Loucy (cell line): ENCODE measurements around the gene LMF1.

Source experiments
- H2AFZ ChIP-seq: fragments of 200-600 bp; sonication (generic); 2 replicates; pipeline ENCODE4 v1.6.0; 2016; ENCODE audit warnings: antibody characterized with exemption, mild to moderate bottlenecking, low read length, moderate library complexity
- H3F3A ChIP-seq: fragments of 200-600 bp; 2 replicates; pipeline ENCODE4 v1.6.0; 2016; ENCODE audit warnings: antibody characterized with exemption, low read depth, mild to moderate bottlenecking
- H3K27me3 ChIP-seq: fragments of 200-600 bp; sonication (generic); 2 replicates; pipeline ENCODE4 v1.6.1; 2014; ENCODE audit warnings: low read length, mild to moderate bottlenecking; ENCODE audit not compliant: insufficient read depth, poor library complexity, severe bottlenecking
- H3K36me3 ChIP-seq: fragments of 200-600 bp; sonication (generic); 2 replicates; pipeline ENCODE4 v1.6.1; 2016; ENCODE audit warnings: low read length; ENCODE audit not compliant: insufficient read depth
- H3K4me1 ChIP-seq: fragments of 200-600 bp; sonication (generic); 2 replicates; pipeline ENCODE4 v1.5.1; 2014; ENCODE audit warnings: low read length, mild to moderate bottlenecking; ENCODE audit not compliant: insufficient read depth, poor library complexity, severe bottlenecking
- H3K4me2 ChIP-seq: fragments of 200-600 bp; sonication (generic); 2 replicates; pipeline ENCODE4 v1.6.0; 2014; ENCODE audit warnings: antibody characterized with exemption, low read length, low read depth, mild to moderate bottlenecking; ENCODE audit not compliant: poor library complexity, severe bottlenecking
- H3K4me3 ChIP-seq: fragments of 200-600 bp; sonication (generic); 2 replicates; pipeline ENCODE4 v1.5.1; 2014; ENCODE audit warnings: low read length, mild to moderate bottlenecking, mixed read lengths; ENCODE audit not compliant: poor library complexity, severe bottlenecking
- H3K79me2 ChIP-seq: fragments of 200-600 bp; sonication (generic); 2 replicates; pipeline ENCODE4 v1.6.1; 2014; ENCODE audit warnings: low read length; ENCODE audit not compliant: insufficient read depth
- H3K9ac ChIP-seq: fragments of 200-600 bp; sonication (generic); 2 replicates; pipeline ENCODE4 v1.6.0; 2014; ENCODE audit warnings: mild to moderate bottlenecking, low read depth, low read length, moderate library complexity; ENCODE audit not compliant: poor library complexity, severe bottlenecking
- H3K9me2 ChIP-seq: fragments of 200-600 bp; sonication (generic); replicated peaks from 2 replicates; pipeline ENCODE4 v1.6.1; 2016; ENCODE audit warnings: low read depth, low read length, mixed read lengths
- H3K9me3 ChIP-seq: fragments of 200-600 bp; sonication (generic); 2 replicates; pipeline ENCODE4 v1.6.1; 2014; ENCODE audit warnings: mild to moderate bottlenecking, antibody characterized with exemption, low read length, low read depth; ENCODE audit not compliant: insufficient read depth
- H4K20me1 ChIP-seq: fragments of 200-600 bp; sonication (generic); 2 replicates; pipeline ENCODE4 v1.6.0; 2014; ENCODE audit warnings: antibody characterized with exemption, low read length, mild to moderate bottlenecking; ENCODE audit not compliant: insufficient read depth, poor library complexity, severe bottlenecking
- EZH2phosphoT487 ChIP-seq: fragments of 200-600 bp; IDR thresholded peaks from 2 replicates; pipeline ENCODE4 v1.6.1; 2018; ENCODE audit warnings: antibody characterized with exemption, mild to moderate bottlenecking, moderate library complexity, borderline replicate concordance
- TF ChIP-seq, protein P1 (sequence below): fragments of 200-600 bp; sonication (generic); conservative IDR thresholded peaks from 2 replicates; pipeline ENCODE4 v1.5.1; 2014; ENCODE audit warnings: mild to moderate bottlenecking, antibody characterized with exemption, low read length

Gene LMF1

DNA sequence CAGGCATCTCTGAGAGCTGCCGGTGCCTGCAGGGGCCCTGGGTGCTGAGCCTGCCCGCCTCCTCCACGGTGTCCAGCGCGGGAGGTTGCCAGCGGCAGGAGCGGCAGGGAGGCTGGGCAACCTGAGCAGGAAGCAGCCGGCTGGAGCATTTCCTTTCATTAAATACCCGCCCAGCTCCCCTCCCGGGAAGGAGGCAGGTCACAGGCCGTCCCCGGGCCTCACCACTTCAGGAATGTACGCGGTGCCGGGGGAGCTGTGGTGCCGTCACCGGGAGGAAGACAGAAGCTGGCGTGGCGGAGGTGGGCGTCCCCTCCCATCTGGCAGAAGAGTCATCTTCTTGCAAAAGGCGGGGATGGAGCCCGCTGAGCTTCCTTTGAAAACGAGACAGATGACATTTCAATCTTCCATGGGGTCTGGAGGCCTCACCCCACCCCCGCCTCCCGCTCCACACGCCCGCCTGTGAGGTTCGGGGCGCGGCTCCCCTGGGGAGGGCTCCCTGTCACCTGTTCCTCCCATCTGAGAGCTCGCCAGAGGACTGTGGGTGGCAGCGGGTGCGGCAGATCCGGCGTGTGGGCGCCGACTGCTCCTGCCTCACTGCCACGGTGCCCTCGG, 26.8 kb upstream of the LMF1 start:
- no peak overlapping the region for H3K9ac ChIP-seq
- no peaks in the 10 kb centered on the region; the same call in 1 of the 2 replicates for H3K9me3 ChIP-seq

DNA sequence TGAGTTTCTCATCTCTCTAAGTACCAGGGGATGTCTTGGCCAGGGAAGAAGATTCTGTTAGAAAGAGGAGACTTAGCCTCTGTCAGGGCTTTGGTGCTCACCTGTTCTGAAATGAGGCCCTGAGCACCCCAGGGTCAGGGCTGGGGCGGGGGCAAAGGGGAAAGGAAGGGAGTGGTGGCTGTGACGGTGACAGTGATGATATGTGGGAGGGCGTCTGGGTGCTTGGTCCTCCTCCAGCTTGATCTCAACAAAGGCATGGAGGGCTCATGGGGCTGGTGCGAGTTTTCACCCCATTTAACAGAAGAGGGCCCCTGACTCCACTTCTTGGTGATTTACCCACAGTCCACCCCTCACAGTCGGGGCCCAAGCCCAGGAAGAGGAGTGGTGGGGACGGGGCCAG, 25.9 kb upstream of the LMF1 start:
- H3K9me2 ChIP-seq, result no peaks in the 10 kb centered on the region
- H3K4me3 ChIP-seq, result no peak overlapping the region
- no peaks in the 10 kb centered on the region for H3K4me1 ChIP-seq
- H3K4me2 ChIP-seq, result no peak overlapping the region
- H3F3A ChIP-seq, result no peaks in the 10 kb centered on the region
- no peaks in the 10 kb centered on the region for H3K79me2 ChIP-seq
- H3K9ac ChIP-seq, result no peak overlapping the region
- no peaks in the 10 kb centered on the region for H3K36me3 ChIP-seq
- no peaks in the 10 kb centered on the region; the same call in 1 of the 2 replicates for H3K9me3 ChIP-seq
- no peaks in the 10 kb centered on the region for H3K27me3 ChIP-seq
- H4K20me1 ChIP-seq, result no peaks in the 10 kb centered on the region
- no peak for TF ChIP-seq EZH2phosphoT487
- TF ChIP-seq, protein P1, sequence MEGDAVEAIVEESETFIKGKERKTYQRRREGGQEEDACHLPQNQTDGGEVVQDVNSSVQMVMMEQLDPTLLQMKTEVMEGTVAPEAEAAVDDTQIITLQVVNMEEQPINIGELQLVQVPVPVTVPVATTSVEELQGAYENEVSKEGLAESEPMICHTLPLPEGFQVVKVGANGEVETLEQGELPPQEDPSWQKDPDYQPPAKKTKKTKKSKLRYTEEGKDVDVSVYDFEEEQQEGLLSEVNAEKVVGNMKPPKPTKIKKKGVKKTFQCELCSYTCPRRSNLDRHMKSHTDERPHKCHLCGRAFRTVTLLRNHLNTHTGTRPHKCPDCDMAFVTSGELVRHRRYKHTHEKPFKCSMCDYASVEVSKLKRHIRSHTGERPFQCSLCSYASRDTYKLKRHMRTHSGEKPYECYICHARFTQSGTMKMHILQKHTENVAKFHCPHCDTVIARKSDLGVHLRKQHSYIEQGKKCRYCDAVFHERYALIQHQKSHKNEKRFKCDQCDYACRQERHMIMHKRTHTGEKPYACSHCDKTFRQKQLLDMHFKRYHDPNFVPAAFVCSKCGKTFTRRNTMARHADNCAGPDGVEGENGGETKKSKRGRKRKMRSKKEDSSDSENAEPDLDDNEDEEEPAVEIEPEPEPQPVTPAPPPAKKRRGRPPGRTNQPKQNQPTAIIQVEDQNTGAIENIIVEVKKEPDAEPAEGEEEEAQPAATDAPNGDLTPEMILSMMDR, result no peak
- no peak overlapping the region for H2AFZ ChIP-seq

More for the DNA sequence above, 26.8 kb upstream of the LMF1 start:
- no peak for TF ChIP-seq EZH2phosphoT487
- TF ChIP-seq, protein P1, result no peak
- no peaks in the 10 kb centered on the region for H3K4me1 ChIP-seq
- H3K36me3 ChIP-seq, result no peaks in the 10 kb centered on the region
- H3K9me2 ChIP-seq, result no peaks in the 10 kb centered on the region
- H4K20me1 ChIP-seq, result no peaks in the 10 kb centered on the region
- no peaks in the 10 kb centered on the region for H3K79me2 ChIP-seq
- H3K27me3 ChIP-seq, result no peaks in the 10 kb centered on the region
- H3K4me2 ChIP-seq, result no peak overlapping the region
- H3K4me3 ChIP-seq, result no peak overlapping the region
- no peak overlapping the region for H2AFZ ChIP-seq
- H3F3A ChIP-seq, result no peaks in the 10 kb centered on the region

DNA sequence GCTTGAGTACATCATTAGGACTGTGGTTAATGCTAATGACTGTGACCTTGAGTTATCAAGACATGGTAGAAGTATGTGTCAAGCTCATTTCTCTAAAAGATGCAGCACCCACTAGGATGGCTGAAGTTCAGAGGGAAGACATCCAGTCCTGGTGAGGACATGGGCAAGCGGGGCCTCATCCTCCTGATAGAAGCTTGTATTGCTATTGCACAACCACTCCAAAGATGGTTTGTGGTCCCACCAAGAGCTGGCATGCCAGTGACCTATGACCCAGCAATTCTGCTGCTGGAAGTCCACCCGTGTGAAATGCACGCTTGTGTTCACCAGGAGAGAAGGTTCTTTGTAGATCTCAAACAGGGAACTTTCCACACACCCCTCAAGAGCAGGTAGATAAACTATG, 25.0 kb upstream of the LMF1 start:
- H3K4me2 ChIP-seq, result no peak overlapping the region
- H3F3A ChIP-seq, result no peaks in the 10 kb centered on the region
- no peaks in the 10 kb centered on the region for H3K79me2 ChIP-seq
- no peak overlapping the region for H3K9ac ChIP-seq
- H3K4me1 ChIP-seq, result no peaks in the 10 kb centered on the region
- H3K9me2 ChIP-seq, result no peaks in the 10 kb centered on the region
- no peak overlapping the region for H3K4me3 ChIP-seq
- no peaks in the 10 kb centered on the region; the same call in 1 of the 2 replicates for H3K9me3 ChIP-seq
- H2AFZ ChIP-seq, result no peak overlapping the region
- no peaks in the 10 kb centered on the region for H3K36me3 ChIP-seq
- H3K27me3 ChIP-seq, result no peaks in the 10 kb centered on the region
- TF ChIP-seq, protein P1, result no peak
- TF ChIP-seq EZH2phosphoT487, result no peak
- H4K20me1 ChIP-seq, result no peaks in the 10 kb centered on the region
